GM21381 (cell line): ENCODE results near the gene NT5M.
"Not testable (repeated sequence)": the region's sequence is repeated elsewhere in the genome, so short reads cannot be mapped to it uniquely, and the experiment has no call there.

Source experiments
- ATAC-seq: cut with Tn5 transposase; IDR thresholded peaks from one replicate; pipeline ENCODE4 v1.9.1; 2021; ENCODE audit warnings: mild to moderate bottlenecking, moderate library complexity; ENCODE audit not compliant: unreplicated experiment

NT5M gene

DNA sequence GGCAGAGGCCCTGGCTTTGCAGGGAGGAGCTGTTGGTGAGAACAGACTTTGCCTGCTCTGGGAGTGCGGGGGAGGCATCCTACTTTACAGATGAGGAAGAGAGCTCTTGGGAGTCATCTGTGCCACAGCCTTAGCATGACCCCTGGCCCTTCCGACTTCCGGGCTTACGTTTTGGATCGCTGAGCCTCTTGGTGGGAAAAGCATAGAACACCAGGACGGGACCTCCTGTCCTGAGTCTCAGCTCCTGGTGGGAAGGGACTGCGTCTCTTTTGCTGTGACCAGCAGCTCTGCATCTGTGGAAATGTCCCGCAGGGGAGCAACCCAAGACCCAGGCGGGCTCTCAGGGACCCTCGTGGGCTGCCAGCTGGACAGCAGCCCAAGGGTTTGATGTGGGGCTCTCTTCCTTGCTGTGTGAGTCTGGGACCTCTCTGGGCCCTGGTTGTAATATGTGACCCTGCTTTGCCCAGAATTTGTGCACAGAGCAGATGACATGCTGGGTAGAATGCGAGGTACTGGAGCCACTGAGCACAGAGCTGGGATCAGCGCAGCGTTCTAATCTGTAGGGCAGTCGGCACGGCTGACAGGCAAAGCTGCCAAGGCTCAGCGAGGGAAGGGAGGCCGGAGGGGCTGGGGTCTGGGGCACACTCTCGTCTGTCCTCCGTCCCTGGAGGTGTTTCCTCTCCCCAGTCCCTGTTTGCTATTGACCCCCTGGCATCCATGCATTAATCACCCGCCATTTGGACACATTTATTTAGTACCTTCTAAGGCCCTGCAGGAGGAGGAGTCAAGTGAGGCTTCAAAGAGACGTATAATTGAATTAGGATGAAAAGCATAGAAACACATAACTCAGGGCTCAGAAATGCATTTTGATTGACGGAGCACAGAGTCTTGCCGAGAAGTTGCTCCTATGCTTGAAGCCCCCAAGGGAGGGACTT is 64.0 kb downstream of the NT5M start:
- no peak for ATAC-seq

DNA sequence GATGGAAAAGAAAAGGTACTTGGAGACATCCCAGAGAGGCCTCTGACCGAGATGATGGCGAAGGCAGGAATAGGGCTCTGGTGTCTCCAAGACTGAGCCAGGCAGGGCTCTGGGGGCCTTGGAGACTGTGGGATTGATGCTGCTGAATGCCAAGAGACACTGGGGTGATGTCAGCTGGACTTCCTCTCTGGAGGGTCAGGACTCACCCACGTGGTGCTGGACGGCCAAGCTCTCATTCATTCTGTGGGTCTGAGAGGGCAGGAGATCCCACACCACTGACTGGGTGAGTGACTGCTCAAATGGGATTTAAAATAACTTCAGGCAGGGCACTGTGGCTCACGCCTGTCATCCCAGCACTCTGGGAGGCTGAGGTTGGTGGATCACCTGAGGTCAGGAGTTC is 64.8 kb downstream of the NT5M start:
- ATAC-seq, result no peak

DNA sequence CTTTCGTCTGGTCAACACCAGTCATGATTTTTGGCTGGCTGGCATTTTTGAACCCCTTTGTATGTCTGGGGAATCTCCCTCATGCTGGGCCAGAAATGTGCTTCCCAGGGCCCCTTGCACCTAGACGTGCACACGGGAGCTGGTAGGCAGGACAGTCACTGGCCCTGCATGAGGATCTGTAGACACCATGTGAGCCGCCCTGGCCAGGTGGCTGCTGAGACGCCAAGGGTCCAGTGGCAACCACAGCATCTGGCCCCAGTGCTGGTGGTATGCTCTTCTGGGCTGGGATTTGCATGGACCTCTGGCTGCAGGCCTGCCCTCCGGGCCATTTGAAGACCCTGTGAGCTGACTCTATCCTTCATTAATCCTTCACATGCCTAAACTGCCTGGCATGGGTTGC is 67.5 kb downstream of the NT5M start:
- no peak for ATAC-seq

DNA sequence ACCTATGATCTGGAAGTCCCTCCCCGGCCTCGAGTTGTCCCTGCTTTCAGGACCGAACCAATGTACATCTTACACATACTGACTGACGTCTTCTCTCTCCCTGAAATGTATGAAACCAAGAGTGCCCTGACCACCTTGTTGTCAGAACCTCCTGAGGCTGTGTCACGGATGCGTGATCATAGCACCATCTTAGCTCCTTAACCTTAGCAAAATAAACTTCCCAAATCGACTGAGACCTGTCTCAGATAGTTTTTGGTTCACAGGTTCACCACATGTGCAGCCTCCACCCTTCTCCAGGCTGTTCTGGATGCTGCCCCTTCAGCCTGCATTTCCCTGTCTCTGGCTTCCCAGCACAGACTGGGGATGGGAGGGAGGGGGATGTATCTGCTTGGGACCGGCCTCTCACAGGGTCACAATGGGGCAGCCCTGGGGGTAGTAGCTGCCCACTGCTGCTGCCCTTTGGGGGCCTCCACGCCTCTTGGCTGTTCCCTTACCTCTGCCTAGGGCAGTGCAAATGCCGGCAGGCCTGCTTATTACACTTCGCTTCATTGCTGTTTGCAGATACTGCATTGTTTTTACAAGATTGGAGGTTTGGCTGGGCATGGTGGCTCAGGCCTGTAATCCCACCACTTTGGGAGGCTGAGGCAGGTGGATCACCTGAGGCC is 69.8 kb downstream of the NT5M start:
- no peak for ATAC-seq

DNA sequence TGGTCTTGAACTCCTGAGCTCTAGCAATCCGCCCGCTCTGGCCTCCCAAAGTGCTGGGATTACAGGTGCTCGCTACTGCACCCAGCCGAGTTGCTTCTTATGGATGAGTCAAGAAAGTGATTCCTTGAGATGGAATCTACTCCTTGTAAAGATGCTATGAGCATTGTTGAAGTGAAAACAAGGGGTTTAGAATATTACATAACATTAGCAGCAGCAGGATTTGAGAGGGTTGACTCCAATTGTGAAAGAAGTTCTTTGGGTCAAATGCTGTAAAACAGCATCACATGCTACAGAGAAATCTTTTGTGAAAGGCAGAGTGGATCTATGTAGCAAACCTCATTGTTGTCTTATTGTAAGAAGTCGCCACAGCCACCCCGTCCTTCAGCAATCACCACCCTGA is 72.7 kb downstream of the NT5M start:
- ATAC-seq, result no peak

DNA sequence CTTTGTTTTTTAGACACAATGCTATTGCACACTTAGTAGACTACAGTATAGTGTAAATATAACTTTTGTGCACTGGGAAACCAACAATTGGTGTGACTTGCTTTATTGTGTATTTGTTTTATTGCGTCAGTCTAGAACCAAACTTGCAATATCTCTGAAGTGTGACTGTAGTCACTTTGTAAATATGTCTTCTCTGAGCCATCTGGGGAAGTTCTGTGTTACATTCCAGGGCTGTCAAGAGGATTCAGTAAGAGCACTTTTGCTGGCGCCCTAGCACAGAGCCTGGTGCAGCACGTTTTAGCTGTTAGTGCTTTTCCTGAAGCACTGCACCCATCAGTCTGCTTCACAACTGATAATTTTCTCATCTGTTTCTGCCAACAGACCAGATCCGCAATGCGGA is 73.2 kb downstream of the NT5M start:
- ATAC-seq, result no peak

DNA sequence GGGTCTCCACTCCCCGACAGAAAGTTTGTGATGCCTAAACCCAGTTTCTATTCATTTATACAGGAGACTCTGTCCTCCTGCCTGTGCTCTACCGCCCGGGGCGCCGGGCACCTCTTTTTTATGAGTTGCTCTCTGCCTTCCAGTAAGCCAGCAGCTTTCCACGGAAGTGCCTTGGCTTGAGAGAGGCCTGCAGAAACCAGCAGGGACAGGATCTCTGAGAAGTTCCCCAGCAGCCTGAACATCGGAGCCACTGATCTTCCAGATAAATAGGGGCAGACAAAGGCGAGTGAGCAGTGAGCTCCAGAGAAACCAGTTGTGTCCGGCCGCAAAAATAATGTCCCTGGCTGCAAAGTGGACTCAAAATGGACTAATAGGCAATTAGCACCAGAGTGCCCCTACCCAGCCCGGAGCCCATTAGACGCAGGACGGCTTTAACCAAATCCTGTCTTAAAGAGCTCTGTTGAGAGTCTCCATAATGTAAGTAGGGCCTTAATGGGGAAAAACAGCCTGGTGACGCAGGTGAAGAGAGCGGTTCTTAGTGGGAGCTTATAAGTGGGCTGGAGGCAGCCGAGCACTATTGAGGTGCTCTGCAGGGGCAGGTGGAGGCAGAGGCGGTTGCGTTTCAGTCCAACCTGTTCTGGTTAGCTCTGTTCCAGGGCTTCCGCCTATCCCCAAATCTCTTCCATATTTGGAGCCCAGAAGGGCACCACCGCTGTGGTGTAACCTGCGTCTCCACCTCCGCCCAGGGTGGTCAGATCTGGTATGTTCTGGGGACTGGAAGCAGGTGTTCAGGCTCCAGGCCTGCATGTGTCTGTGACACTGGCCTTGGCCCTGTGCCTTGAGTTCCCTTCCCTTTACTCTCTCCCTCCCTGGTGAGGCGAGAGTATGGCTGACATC is 74.1 kb downstream of the NT5M start:
- no peak for ATAC-seq

DNA sequence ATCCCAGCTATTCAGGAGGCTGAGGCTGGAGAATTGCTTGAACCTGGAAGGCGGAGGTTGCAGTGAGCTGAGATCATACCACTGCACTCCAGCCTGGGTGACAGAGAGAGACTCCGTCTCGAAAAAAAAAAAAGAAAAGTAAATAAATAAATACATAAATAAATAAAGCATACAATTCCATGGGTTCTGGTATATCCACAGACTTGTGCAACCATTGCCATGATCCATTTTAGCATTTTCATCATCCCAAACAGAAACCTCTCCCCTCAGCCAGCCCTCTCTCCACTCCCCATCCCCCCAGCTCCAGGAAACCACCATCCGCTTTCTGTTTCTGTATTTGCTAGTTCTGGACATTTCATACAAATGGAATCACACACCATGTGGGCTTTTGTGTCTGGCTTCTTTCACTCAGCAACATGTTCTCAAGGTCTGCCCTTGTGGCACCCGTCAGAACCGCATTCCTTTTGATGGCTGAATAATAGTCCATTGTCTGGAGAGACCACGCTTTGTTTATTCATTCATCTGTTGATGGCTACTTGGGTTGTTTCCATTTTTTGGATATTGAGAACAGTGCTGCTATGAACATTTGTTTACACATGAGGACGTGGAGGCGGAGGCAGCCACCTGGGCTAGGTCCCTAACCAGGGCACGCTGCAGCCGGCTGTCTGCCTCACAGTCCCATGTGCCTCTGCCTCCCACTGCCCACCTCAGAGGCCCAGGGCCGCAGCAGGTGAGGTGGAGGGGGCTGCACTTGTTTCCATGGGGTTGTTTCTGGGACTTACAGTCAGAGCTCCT is 76.2 kb downstream of the NT5M start:
- ATAC-seq, result no peak

DNA sequence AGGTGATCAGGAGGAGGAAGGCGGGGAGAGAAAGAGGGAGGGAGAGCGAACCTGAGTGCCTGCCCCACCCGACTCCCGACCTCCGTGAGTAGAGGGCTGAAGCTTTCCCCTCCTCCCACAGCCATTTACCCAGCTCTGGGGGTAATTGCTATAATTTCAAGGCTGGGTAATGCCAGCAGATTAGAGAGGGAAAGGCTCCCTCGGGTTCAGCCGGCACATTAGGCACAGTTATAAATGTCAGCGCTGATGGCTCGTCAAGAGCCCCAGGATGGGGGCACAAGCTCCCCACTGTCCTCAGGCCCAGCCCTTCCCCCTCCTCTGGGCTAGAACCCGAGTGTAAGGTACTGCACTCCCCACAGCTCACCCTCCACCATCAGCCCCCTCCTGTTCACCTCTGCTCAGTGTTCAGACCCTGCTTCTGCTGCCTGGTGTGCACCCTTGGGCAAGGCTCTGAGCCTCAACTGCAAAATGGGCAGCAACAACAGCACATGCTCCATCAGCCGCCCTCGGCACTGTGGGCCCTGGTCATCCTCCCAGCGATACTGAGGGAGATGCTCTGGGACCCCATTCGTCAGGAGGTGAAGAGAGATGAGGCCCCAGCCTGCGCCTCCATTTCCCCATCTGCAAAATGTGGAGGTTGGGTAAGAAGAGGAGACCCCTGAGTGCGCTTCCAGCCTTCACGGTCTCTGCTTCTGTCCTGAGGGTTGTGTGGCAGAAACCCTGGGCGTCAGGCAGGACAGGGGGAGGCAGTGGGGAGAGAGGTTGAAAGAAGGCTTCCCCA is 77.2 kb downstream of the NT5M start:
- ATAC-seq, result no peak

DNA sequence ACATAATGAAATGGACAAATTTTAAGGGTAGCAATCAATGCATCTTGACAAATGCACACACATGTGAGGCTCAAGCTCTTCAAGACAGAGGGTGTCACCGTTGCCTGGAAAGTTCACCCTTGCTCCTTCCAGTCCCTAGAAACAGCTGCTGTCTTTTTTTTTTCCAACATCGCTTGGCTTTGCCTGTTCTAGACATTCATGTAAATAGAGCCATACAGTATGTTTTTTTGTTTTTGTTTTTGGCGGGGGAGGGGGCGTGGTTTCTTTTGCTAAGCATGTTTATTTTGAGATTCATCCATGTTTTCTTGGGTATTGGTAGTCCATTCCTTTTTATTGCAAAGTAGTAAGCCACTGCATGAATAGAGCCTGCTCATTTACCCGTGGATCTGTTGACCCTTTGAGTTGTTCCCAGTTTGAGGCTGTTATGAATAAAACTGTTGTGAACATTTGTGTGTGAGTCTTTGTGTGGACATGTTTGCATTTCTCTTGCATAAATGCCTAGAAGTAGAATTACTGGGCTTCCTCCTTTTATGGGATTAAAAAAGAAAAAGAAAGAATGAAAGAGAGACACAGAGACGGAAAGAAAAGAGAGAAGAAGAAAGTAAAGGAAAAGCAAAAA is 78.4 kb downstream of the NT5M start:
- ATAC-seq, result no peak

DNA sequence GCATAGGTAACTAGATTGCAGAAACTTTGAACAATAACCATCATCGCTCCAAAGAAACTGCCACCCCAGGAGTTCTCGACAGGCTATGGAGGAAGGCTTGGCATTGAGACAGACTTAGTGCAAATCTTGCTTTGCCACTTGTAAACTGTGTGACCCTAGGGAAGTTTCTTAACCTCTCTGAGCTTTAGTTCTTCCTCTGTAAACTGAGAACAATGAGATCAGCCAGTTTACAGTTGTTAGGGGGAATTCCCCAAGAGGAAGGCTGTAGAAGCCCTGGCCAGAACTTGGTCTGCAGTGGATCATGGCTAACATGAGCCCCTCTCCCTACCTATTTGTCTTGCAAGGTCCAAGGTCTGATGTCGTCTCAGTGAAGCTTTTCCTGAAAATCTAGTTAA is 78.9 kb downstream of the NT5M start:
- no peak for ATAC-seq

DNA sequence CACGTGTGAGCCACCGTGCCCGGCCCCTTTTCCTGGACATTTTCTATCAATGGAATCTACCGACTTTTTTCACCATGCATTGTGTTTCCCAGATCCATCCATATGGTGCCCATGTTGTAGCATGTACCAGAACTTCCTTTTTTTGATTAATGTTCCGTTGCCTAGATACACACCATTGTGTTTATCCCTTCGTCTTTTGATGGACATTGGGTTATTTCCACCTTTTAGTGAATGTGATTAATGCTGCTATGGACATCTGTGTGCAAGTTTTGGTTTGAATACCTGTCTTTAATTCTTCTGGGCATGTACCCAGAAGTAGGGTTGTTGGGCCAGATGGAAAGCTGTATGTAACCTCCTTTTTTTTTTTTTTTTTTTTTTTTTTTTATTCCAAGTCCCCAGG is 79.8 kb downstream of the NT5M start:
- no peak for ATAC-seq

DNA sequence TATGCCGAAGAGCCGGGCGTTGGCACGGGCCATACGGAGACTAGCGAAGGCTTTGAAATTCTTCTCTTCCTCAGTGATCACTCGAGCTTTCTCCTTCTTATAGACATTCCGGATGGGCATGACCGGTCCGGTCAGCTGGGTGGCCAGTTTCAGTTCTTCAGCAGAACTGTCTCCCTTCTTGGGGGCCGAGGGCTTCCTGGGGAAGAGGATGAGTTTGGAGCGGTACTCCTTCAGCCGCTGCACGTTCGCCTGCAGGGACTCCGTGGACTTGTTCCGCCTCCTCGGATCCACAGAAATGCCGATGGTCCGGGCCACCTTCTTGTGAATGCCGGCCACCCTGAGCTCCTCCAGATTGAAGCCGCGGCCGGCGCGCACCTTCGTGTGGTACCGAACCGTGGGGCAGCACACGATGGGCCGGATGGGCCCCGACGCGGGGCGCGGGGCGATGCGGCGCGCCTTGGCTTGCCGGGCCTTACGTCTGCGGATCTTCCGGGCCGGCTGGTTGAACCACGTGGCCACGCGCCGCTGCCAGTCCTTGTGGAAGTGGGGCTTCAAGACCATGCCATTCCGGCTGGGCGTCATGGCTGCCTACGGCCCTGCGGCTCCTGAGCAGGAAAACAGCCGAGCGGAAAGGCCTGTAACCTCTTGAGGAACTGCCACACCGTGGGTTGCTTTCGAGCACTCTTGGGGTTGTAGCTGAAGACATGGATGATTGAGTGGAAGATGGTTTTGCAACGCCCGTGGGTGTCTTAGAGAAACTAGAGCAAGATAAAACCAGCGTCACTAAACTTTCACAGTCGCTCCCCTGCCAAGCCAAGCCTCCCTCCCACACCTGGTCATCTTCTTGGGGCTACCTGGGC is 80.5 kb downstream of the NT5M start:
- ATAC-seq, result not testable (repeated sequence)

DNA sequence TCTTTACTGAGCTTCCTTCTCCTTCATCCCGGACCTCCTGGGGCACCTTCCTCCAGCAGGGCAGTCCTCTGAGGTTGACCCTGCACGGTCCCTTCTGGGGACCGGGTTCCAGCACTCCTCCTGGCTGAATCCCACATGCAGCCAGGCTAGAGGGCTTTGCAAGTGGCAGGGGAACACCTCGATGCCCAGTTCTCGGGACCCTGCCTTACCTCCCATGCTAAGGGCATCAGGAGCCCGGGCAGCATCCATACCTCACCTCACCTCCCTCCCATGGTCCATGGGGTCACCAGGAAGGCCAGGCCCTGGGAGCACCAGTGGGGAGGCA is 81.1 kb downstream of the NT5M start:
- ATAC-seq, result no peak

DNA sequence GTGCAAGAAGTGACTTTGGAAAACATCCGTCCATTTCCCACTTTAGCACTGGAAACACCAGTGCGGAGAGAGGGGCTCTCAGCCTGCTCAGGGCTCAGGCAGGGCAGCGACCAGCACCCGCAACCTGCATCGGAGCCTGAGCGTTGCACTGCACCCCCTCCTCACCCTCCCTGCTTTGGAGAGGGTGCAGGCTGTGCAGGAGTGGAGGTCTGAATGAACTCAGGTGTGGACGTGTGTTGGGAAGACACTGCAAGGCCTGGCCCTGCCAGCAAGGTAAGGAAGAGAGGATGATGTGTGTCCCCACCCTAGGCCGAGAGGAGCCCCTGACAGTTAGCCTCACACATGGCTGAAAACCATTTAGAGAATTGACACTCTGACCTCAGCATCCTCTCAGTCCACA is 81.8 kb downstream of the NT5M start:
- no peak for ATAC-seq

DNA sequence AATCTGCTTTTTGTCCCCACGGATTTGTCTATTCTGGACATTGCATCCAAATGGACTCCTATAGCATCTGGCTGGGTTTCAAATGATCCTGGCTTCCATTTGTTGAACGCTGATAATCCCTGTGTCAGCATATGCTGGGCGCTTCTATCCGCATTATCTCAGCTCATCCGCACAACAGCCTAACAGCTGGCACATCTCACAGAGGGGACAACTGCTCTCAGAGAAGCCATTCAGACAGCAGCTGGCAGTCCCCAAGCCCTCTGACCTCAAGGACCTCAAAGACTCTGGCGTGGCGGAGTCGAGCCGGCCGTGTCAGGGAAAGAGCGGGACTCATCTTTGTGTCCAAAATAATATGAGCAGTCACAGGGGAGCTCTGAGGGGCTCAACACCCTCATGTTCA is 82.3 kb downstream of the NT5M start:
- no peak for ATAC-seq

DNA sequence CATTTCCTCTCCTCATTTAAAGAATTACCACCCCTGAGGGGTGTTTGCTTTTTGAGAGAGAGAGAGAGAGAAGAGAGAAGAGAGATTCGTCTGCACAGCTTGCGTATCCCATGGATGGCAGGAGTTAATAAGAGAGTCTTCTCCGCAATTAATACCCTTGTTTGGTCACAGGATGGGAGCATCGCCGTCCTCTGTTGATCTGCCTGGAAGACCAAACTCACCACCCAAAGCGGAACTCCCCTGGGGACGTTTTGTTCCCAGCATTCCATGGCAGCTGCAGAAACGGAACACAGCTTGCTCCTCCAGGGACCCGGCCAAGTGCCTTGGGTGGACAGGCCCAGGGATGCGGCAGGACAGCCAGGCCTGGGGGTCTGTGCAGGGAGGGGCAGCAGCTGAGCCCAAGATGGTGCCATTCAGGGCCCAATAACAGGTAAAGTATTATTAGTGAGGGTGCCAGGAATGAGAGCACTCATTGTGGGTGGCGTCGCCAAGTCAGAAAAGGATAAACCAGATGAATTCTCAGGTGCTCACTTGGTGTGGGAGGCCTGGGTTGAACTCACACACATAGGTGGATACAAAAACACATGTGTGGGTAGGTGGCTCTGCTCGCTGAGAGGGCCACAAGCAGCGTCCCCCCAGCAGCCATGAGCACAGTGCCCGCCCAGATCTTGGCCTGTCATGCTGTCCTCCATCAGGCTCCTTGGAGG is 83.1 kb downstream of the NT5M start:
- no peak for ATAC-seq

DNA sequence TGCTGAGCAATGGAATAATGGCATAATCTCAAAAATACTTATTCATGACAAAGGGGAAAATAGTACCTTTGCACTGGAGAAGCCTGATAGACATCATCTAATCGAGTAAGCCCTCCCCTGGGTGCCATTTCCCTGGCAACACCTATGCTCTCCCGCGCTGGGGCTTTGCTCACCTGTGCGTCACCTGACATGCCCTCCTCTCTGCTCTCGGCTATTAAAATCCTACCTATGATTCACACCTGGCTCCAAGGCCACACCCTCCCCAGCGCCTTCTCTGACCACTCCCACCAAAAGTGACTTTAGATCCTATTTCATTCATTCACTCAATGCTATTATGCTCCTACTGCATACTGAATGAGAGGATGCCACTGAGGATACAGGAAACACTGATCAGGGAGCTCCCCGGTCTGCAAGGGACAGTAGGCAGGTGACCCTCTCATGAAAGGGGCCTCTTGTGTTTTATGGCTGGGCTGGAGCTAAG is 83.9 kb downstream of the NT5M start:
- ATAC-seq, result no peak
